MM.1S (cell line): ENCODE results near the gene ANP32B.

Experiments used
- DNase-seq: peaks from one replicate; pipeline ENCODE4 v3.0.0-alpha.2; 2015
- H2AFZ ChIP-seq: fragments of 300-600 bp; sonication (generic); 2 replicates; pipeline ENCODE4 v1.6.0; 2016; ENCODE audit warnings: antibody characterized with exemption, low read length
- H3F3A ChIP-seq: fragments of 300-600 bp; sonication (generic); 2 replicates; pipeline ENCODE4 v1.6.1; 2016; ENCODE audit warnings: mild to moderate bottlenecking, antibody characterized with exemption, low read length, moderate library complexity, mixed read lengths; ENCODE audit not compliant: insufficient read depth
- H3K27ac ChIP-seq: fragments of 300-600 bp; sonication (generic); 2 replicates; pipeline ENCODE4 v1.5.1; 2016; ENCODE audit warnings: mild to moderate bottlenecking, low read length
- H3K27me3 ChIP-seq: fragments of 300-600 bp; sonication (generic); replicated peaks from 2 replicates; pipeline ENCODE4 v1.6.0; 2016; ENCODE audit warnings: low read length; ENCODE audit not compliant: insufficient read depth
- H3K36me3 ChIP-seq: fragments of 300-600 bp; sonication (generic); replicated peaks from 2 replicates; pipeline ENCODE4 v1.6.1; 2016; ENCODE audit warnings: mild to moderate bottlenecking, low read length, mixed read lengths; ENCODE audit not compliant: insufficient read depth
- H3K4me1 ChIP-seq: fragments of 300-600 bp; sonication (generic); 2 replicates; pipeline ENCODE4 v1.6.1; 2016; ENCODE audit warnings: low read length, mixed read lengths
- H3K4me2 ChIP-seq: fragments of 300-600 bp; sonication (generic); 2 replicates; pipeline ENCODE4 v1.6.0; 2016; ENCODE audit warnings: low read depth, low read length
- H3K4me3 ChIP-seq: fragments of 300-600 bp; sonication (generic); 2 replicates; pipeline ENCODE4 v1.5.1; 2016; ENCODE audit warnings: low read length, mixed read lengths
- H3K79me2 ChIP-seq: fragments of 300-600 bp; sonication (generic); 2 replicates; pipeline ENCODE4 v1.6.1; 2016; ENCODE audit warnings: mixed run types, low read length, mixed read lengths
- H3K9ac ChIP-seq: fragments of 300-600 bp; sonication (generic); 2 replicates; pipeline ENCODE4 v1.6.1; 2016; ENCODE audit warnings: low read length, mixed read lengths
- H3K9me2 ChIP-seq: fragments of 300-600 bp; sonication (generic); replicated peaks from 2 replicates; pipeline ENCODE4 v1.6.1; 2016; ENCODE audit warnings: mild to moderate bottlenecking, low read length, mixed read lengths; ENCODE audit not compliant: insufficient read depth
- H3K9me3 ChIP-seq: fragments of 300-600 bp; sonication (generic); replicated peaks from 2 replicates; pipeline ENCODE4 v1.6.1; 2016; ENCODE audit warnings: mild to moderate bottlenecking, low read length, mixed read lengths; ENCODE audit not compliant: insufficient read depth
- H4K20me1 ChIP-seq: fragments of 300-600 bp; sonication (generic); 2 replicates; pipeline ENCODE4 v1.6.1; 2016; ENCODE audit warnings: mild to moderate bottlenecking, low read length, moderate library complexity, mixed read lengths; ENCODE audit not compliant: insufficient read depth
- CTCF ChIP-seq: fragments of 300-600 bp; sonication (generic); IDR thresholded peaks from 2 replicates; pipeline ENCODE4 v1.5.1; 2016; ENCODE audit warnings: antibody characterized with exemption, low read length, mixed read lengths
- EZH2 ChIP-seq: fragments of 300-600 bp; sonication (generic); optimal IDR thresholded peaks from 2 replicates; pipeline ENCODE3; 2017; ENCODE audit warnings: low read depth, mild to moderate bottlenecking, antibody characterized with exemption, low read length, mixed read lengths
- EZH2phosphoT487 ChIP-seq: fragments of 300-600 bp; sonication (generic); IDR thresholded peaks from 2 replicates; pipeline ENCODE4 v1.6.1; 2018; ENCODE audit warnings: antibody characterized with exemption, low read length

Gene ANP32B

GRCh38 chr9:97963232-97963631, 19.9 kb upstream of the ANP32B start:
- no peak for DNase-seq
- Histone ChIP-seq H3K9me2 (no peaks in the 10 kb centered on the region), H3K9me3 (no peaks in the 10 kb centered on the region), H3K27ac (no peak overlapping the region), H3K79me2 (no peaks in the 10 kb centered on the region), H3K4me3 (no peak overlapping the region), H3F3A (no peaks in the 10 kb centered on the region), H3K4me1 (no peaks in the 10 kb centered on the region), H3K4me2 (no peak overlapping the region), H4K20me1 (no peaks in the 10 kb centered on the region), H3K36me3 (no peaks in the 10 kb centered on the region), H3K27me3 (no peaks in the 10 kb centered on the region), H2AFZ (no peak overlapping the region), H3K9ac (no peak overlapping the region)
- TF ChIP-seq EZH2phosphoT487 (no peak), EZH2 (no peak), CTCF (no peak)

- no peaks in the 10 kb centered on the region for H4K20me1 ChIP-seq
- H3K36me3 ChIP-seq = no peaks in the 10 kb centered on the region
- H3F3A ChIP-seq = no peaks in the 10 kb centered on the region
- no peaks in the 10 kb centered on the region for H3K4me1 ChIP-seq
- H3K9me3 ChIP-seq = no peaks in the 10 kb centered on the region
- H3K4me2 ChIP-seq = no peak overlapping the region
- H3K9me2 ChIP-seq = no peaks in the 10 kb centered on the region
- no peaks in the 10 kb centered on the region for H3K27me3 ChIP-seq
- no peaks in the 10 kb centered on the region for H3K79me2 ChIP-seq
- no peak for DNase-seq
- no peak overlapping the region for H3K4me3 ChIP-seq
- TF ChIP-seq EZH2 (no peak), CTCF (no peak), EZH2phosphoT487 (no peak)
- no peak overlapping the region for H2AFZ ChIP-seq
- H3K9ac ChIP-seq = no peak overlapping the region
- H3K27ac ChIP-seq = no peak overlapping the region
These were observed 18.2 kb upstream of the ANP32B start for GRCh38 chr9:97964901-97965300.

GRCh38 chr9:97966493-97966892, 16.6 kb upstream of the ANP32B start:
- DNase-seq = no peak
- Histone ChIP-seq H3K4me2 (no peak overlapping the region), H2AFZ (no peak overlapping the region), H3K9me2 (no peaks in the 10 kb centered on the region), H3K4me1 (no peaks in the 10 kb centered on the region), H3K79me2 (no peaks in the 10 kb centered on the region), H3K36me3 (no peaks in the 10 kb centered on the region), H3K27ac (no peak overlapping the region), H3K27me3 (no peaks in the 10 kb centered on the region), H4K20me1 (no peaks in the 10 kb centered on the region), H3K9ac (no peak overlapping the region), H3K9me3 (no peaks in the 10 kb centered on the region), H3F3A (no peaks in the 10 kb centered on the region), H3K4me3 (no peak overlapping the region)
- no peak for TF ChIP-seq EZH2
- no peak for TF ChIP-seq EZH2phosphoT487
- no peak for TF ChIP-seq CTCF

GRCh38 chr9:97969014-97969413, 14.1 kb upstream of the ANP32B start:
- no peaks in the 10 kb centered on the region for H3K4me1 ChIP-seq
- H3K36me3 ChIP-seq = no peaks in the 10 kb centered on the region
- H3K9me2 ChIP-seq = no peaks in the 10 kb centered on the region
- H3K4me2 ChIP-seq = no peak overlapping the region
- H4K20me1 ChIP-seq = no peaks in the 10 kb centered on the region
- H3K27ac ChIP-seq = no peak overlapping the region
- H3K9ac ChIP-seq = no peak overlapping the region
- no peak for TF ChIP-seq CTCF
- no peak for TF ChIP-seq EZH2phosphoT487
- TF ChIP-seq EZH2 = no peak
- no peak for DNase-seq
- no peak overlapping the region for H3K4me3 ChIP-seq
- no peaks in the 10 kb centered on the region for H3K27me3 ChIP-seq
- no peaks in the 10 kb centered on the region for H3F3A ChIP-seq
- no peaks in the 10 kb centered on the region for H3K9me3 ChIP-seq
- H2AFZ ChIP-seq = no peak overlapping the region
- H3K79me2 ChIP-seq = no peaks in the 10 kb centered on the region
